T-helper 2 cell (primary cell): ENCODE results near the gene SNX7.

ENCODE experiments used
- DNase-seq, 5 experiments: peaks; one replicate each; pipeline versions ENCODE4 v3.0.0 to v3.0.0-alpha.2; 2012 to 2022

Gene SNX7

GRCh38 chr1:98697781-98698180 is 36.3 kb downstream of the SNX7 start:
- no peak for DNase-seq

- no peak for DNase-seq
Observed at GRCh38 chr1:98698625-98699024, 37.1 kb downstream of the SNX7 start.

GRCh38 chr1:98700228-98700627 is 38.7 kb downstream of the SNX7 start:
- DNase-seq, result no peak

- no peak for DNase-seq
Observed at GRCh38 chr1:98702976-98703375, 41.5 kb downstream of the SNX7 start.

GRCh38 chr1:98704474-98704873 is 43.0 kb downstream of the SNX7 start:
- peak in 1 of 5 experiments; percentile 30 for DNase-seq

DNA sequence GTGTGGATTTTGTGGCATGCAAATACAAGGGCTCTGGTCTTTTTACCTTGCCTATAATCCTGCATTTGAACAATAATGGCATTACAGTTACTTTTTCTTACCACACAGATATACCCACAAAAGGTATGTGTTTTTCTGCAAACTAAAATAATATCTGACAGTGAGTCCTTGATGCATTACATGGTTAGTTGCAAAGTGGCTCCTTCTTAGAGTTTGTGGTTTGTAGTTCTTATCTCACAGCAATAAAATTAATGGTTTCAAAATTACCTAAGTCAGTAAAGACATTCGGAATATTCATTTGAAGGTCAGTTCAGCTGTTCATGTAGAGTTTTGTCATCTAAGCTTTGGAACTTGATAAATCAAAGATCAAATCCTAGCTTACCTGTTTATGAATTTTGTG is 43.5 kb downstream of the SNX7 start:
- DNase-seq, result no peak

DNA sequence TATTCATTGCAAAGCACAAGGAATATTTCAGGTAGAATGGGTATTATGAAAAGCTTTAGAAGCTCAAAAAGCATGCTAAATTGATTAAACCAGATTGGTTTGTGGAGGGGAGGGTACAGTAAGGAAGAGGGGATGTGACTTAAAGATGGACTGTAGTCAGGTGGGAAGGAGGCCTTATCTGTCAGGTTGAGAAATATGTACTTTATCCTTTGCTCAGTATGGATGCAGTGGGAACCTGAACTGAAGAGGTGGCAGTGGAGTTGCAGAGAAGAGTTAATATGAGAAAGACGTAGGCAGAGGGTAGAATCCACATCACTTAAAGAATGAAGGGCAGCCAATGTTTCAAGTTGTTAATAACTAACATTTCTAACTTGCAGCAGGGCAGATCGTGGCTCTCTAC is 44.1 kb downstream of the SNX7 start:
- no peak for DNase-seq

- DNase-seq, result no peak
Observed at GRCh38 chr1:98706173-98706843, 44.8 kb downstream of the SNX7 start.

DNA sequence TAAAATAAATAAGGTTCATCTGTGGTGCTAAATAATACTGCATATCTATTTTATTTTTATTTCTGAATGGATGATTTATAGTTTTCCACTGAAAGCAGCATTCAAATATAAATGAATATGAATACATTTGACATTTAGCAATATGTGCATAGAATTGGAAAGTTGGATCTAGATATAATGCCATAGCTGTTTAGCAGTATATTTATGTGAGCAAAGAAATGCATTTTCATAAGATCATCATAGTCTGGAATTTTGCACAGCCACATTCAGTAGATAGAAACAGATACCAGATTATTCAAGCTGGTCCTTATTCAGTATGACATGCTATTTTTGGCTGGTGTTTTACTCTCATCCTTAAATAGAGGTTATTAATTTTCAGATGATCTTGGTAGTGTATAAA is 46.0 kb downstream of the SNX7 start:
- no peak for DNase-seq

GRCh38 chr1:98709906-98710305 is 48.4 kb downstream of the SNX7 start:
- DNase-seq, result peak in 1 of 5 experiments; percentile 37

- DNase-seq, result no peak
Observed at GRCh38 chr1:98723574-98723973, 62.1 kb downstream of the SNX7 start.

- no peak for DNase-seq
Observed at GRCh38 chr1:98732985-98733781, 71.7 kb downstream of the SNX7 start.

GRCh38 chr1:98733782-98734112 is 72.2 kb downstream of the SNX7 start:
- DNase-seq, result no peak

GRCh38 chr1:98735756-98736155 is 74.2 kb downstream of the SNX7 start:
- no peak for DNase-seq

- no peak for DNase-seq
Observed at GRCh38 chr1:98737835-98738234, 76.3 kb downstream of the SNX7 start.

GRCh38 chr1:98739762-98740161 is 78.2 kb downstream of the SNX7 start:
- no peak for DNase-seq

DNA sequence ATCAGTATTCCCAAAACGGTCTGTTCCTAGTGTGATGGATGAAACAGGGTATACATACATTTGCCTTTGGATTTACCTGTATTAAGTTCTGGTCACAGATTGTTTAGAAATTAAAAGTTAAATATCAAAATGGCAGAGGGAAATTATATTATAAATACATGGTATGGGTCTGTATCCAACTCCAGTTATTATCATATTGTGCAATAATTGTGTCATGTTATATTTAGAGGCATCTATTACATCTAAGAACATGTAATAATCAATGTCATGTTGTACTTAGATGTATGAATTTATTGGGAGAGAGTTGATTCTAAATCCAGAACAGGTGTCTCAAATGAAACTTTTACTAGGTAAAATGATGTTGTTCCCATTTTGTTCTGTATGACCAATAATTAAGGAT is 79.6 kb downstream of the SNX7 start:
- DNase-seq, result no peak

DNA sequence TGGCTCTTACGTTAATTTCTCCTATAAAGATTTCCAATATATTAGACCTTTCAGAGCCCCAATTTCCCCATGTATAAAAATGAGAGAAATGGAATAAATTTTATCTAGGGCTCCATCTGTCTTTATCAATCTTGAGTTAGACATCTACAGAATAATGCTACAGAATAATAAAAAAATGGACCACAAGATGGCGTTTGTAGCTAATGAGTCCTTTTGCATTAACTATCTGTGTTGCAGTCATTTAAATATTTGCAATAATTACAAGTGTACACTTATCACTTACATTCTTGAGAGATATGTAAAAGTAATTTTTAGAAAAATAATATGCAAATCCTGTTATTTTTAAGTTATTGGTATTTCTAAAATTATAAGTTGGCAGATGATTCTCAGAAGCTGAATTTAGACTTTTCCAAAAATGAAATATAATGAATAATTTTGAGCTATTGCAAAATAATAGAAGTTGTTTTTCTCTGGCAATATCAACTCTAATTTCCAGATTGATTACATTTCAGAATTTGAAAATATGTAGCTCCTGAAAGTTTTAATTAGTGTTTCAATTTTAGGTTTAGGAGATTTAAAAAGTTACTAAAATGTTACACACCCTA is 87.7 kb downstream of the SNX7 start:
- DNase-seq, result peak in 1 of 5 experiments; percentile 3

GRCh38 chr1:98754176-98754575 is 92.7 kb downstream of the SNX7 start:
- DNase-seq, result no peak

- DNase-seq, result peak in 1 of 5 experiments; percentile 35
Observed at GRCh38 chr1:98761219-98761865, 99.8 kb downstream of the SNX7 start.

- DNase-seq, result no peak
Observed at GRCh38 chr1:98763488-98764150, 102.1 kb downstream of the SNX7 start.

- DNase-seq, result no peak
Observed at GRCh38 chr1:98764485-98764884, 103.0 kb downstream of the SNX7 start.

DNA sequence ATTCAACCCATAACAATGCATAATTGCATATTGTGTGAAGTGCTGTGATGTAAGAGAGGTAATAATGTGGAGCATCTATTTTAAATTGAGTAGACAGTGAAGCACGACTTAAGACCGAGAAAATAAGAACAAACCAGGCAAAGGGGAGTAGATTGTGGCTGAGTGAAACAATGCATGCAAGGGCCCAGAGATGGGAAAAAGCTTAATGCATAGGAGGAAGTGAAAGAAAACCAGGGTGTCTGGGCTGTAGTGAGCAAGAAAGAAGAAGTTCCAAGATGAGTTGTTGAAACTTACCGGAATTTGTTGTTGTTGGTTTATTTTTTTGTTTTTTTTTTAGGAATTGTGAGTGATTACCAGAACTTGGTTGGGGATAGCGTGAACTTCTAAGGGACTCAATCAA is 104.7 kb downstream of the SNX7 start:
- DNase-seq, result no peak
